H9 (cell line): Measurements from ENCODE around the gene IL11RA. TPM values are rescaled to one million over a fixed set of nuclear protein-coding genes. Genes with fewer than 3 reads are reported as not detected.

Source experiments
- DNase-seq: peaks from one replicate; pipeline ENCODE4 v3.0.0-alpha.2; 2017
- H2AFZ ChIP-seq: one replicate; pipeline ENCODE4 v1.6.1; 2013; ENCODE audit warnings: mild to moderate bottlenecking, low read length, control low read depth, moderate library complexity
- H2AK5ac ChIP-seq: 2 replicates; pipeline ENCODE4 v1.6.1; 2013; ENCODE audit warnings: low read length, control low read depth, mixed read lengths; ENCODE audit not compliant: insufficient read length
- H2BK120ac ChIP-seq: one replicate; pipeline ENCODE4 v1.6.1; 2013; ENCODE audit warnings: low read depth, mild to moderate bottlenecking, low read length, control low read depth, inconsistent platforms; ENCODE audit not compliant: poor library complexity, severe bottlenecking
- H2BK12ac ChIP-seq: 2 replicates; pipeline ENCODE4 v1.6.1; 2013; ENCODE audit warnings: low read length, control low read depth, mixed read lengths, low read depth; ENCODE audit not compliant: insufficient read length
- H2BK15ac ChIP-seq: 2 replicates; pipeline ENCODE4 v1.6.1; 2013; ENCODE audit warnings: low read depth, low read length, control low read depth
- H2BK20ac ChIP-seq: one replicate; pipeline ENCODE4 v1.6.1; 2013; ENCODE audit warnings: low read depth, mild to moderate bottlenecking, low read length, control low read depth, inconsistent platforms; ENCODE audit not compliant: poor library complexity, severe bottlenecking
- H2BK5ac ChIP-seq: 2 replicates; pipeline ENCODE4 v1.6.1; 2013; ENCODE audit warnings: low read length, control low read depth, mixed read lengths; ENCODE audit not compliant: insufficient read length
- H3K14ac ChIP-seq: 2 replicates; pipeline ENCODE4 v1.6.1; 2013; ENCODE audit warnings: low read length, control low read depth; ENCODE audit not compliant: insufficient read depth
- H3K18ac ChIP-seq: 2 replicates; pipeline ENCODE4 v1.6.1; 2013; ENCODE audit warnings: low read depth, mild to moderate bottlenecking, mixed read lengths, low read length, control low read depth; ENCODE audit not compliant: insufficient read length
- H3K23ac ChIP-seq: 2 replicates; pipeline ENCODE4 v1.6.1; 2013; ENCODE audit warnings: low read length, control low read depth, mixed read lengths, low read depth; ENCODE audit not compliant: insufficient read length
- H3K23me2 ChIP-seq: 2 replicates; pipeline ENCODE4 v1.6.1; 2013; ENCODE audit warnings: low read depth, mild to moderate bottlenecking, mixed read lengths, low read length, control low read depth; ENCODE audit not compliant: insufficient read length, poor library complexity, severe bottlenecking
- H3K27ac ChIP-seq: 2 replicates; pipeline ENCODE4 v1.5.1; 2013; ENCODE audit warnings: low read length, control low read depth, mixed read lengths, low read depth; ENCODE audit not compliant: insufficient read length
- H3K27me3 ChIP-seq: 2 replicates; pipeline ENCODE4 v1.6.1; 2013; ENCODE audit warnings: low read length, control low read depth, inconsistent platforms; ENCODE audit not compliant: insufficient read depth
- H3K4ac ChIP-seq: 2 replicates; pipeline ENCODE4 v1.6.1; 2013; ENCODE audit warnings: low read depth, mild to moderate bottlenecking, control low read depth, inconsistent platforms, low read length, moderate library complexity
- H3K4me1 ChIP-seq: 2 replicates; pipeline ENCODE4 v1.6.1; 2013; ENCODE audit warnings: low read length, control low read depth, inconsistent platforms; ENCODE audit not compliant: insufficient read depth
- H3K4me2 ChIP-seq: 2 replicates; pipeline ENCODE4 v1.6.1; 2013; ENCODE audit warnings: low read length, control low read depth, mixed read lengths; ENCODE audit not compliant: insufficient read length, insufficient read depth
- H3K56ac ChIP-seq: 2 replicates; pipeline ENCODE4 v1.6.1; 2013; ENCODE audit warnings: low read depth, mild to moderate bottlenecking, mixed read lengths, low read length, control low read depth; ENCODE audit not compliant: insufficient read length
- H3K79me1 ChIP-seq: 2 replicates; pipeline ENCODE4 v1.6.1; 2013; ENCODE audit warnings: low read depth, mild to moderate bottlenecking, moderate library complexity, low read length, control low read depth, inconsistent platforms; ENCODE audit not compliant: insufficient read depth, poor library complexity, severe bottlenecking
- H3K79me2 ChIP-seq: 2 replicates; pipeline ENCODE4 v1.6.1; 2013; ENCODE audit warnings: low read length, control low read depth, inconsistent platforms; ENCODE audit not compliant: insufficient read depth
- H3K9ac ChIP-seq: 2 replicates; pipeline ENCODE4 v1.6.1; 2013; ENCODE audit warnings: low read length, control low read depth, mixed read lengths; ENCODE audit not compliant: insufficient read length; ENCODE audit errors: extremely low read depth
- H3K9me3 ChIP-seq: one replicate; pipeline ENCODE4 v1.6.1; 2013; ENCODE audit warnings: low read depth, low read length, inconsistent platforms; ENCODE audit not compliant: control insufficient read depth
- H3T11ph ChIP-seq: one replicate; pipeline ENCODE4 v1.6.1; 2013; ENCODE audit warnings: mild to moderate bottlenecking, low read length, control low read depth, inconsistent platforms
- H4K20me1 ChIP-seq: one replicate; pipeline ENCODE4 v1.6.1; 2013; ENCODE audit not compliant: control insufficient read depth, insufficient read length, insufficient read depth
- H4K5ac ChIP-seq: 2 replicates; pipeline ENCODE4 v1.6.1; 2013; ENCODE audit warnings: low read depth, mild to moderate bottlenecking, mixed read lengths, low read length, control low read depth; ENCODE audit not compliant: insufficient read length
- H4K8ac ChIP-seq: replicated peaks from 2 replicates; pipeline ENCODE4 v1.6.1; 2013; ENCODE audit warnings: low read length, control low read depth, mixed read lengths, low read depth; ENCODE audit not compliant: insufficient read length
- H4K91ac ChIP-seq: 2 replicates; pipeline ENCODE4 v1.6.1; 2013; ENCODE audit warnings: low read depth, mild to moderate bottlenecking, moderate library complexity, mixed read lengths, low read length, control low read depth; ENCODE audit not compliant: insufficient read length
- H3K27ac Mint-ChIP-seq, 3 experiments: 2 replicates in 2 of 3; 3 replicates in 1 of 3; pipeline ENCODE4 v1.8.0; 2020 to 2021; ENCODE audit warnings: mixed read lengths in 3 of 3, mild to moderate bottlenecking in 1 of 3, moderate library complexity in 1 of 3
- H3K27me3 Mint-ChIP-seq: 2 replicates; pipeline ENCODE4 v1.8.0; 2021; ENCODE audit warnings: low read depth, mild to moderate bottlenecking, moderate library complexity, mixed read lengths
- H3K36me3 Mint-ChIP-seq, 3 experiments: 2 replicates in 2 of 3; 3 replicates in 1 of 3; pipeline ENCODE4 v1.8.0; 2020 to 2021; ENCODE audit warnings: low read depth in 3 of 3, mixed read lengths in 3 of 3; ENCODE audit not compliant: insufficient read depth in 1 of 3
- H3K4me1 Mint-ChIP-seq, 2 experiments: 2 replicates each; pipeline ENCODE4 v1.8.0; 2020; ENCODE audit warnings: mixed read lengths in 2 of 2
- H3K4me3 Mint-ChIP-seq, 2 experiments: 2 replicates in 1 of 2; 3 replicates in 1 of 2; pipeline ENCODE4 v1.8.0; 2020 to 2021; ENCODE audit warnings: mild to moderate bottlenecking in 2 of 2, mixed read lengths in 2 of 2, moderate library complexity in 1 of 2
- H3K9me3 Mint-ChIP-seq, 2 experiments: 2 replicates in 1 of 2; 3 replicates in 1 of 2; pipeline ENCODE4 v1.8.0; 2020; ENCODE audit warnings: mild to moderate bottlenecking in 2 of 2, mixed read lengths in 2 of 2, moderate library complexity in 1 of 2
- CTCF ChIP-seq: fragments of 200-600 bp; sonication (generic); conservative IDR thresholded peaks from 3 replicates; pipeline ENCODE4 v1.8.0; 2021; ENCODE audit warnings: antibody characterized with exemption, mild to moderate bottlenecking
- WGBS: extraction: QIAGEN DNeasy Blood & Tissue Kit; methylation state at CpG from one replicate; pipeline ENCODE4 v1.1.7; 2013; ENCODE audit warnings: missing lambda C conversion rate, low lambda C conversion rate, mixed read lengths; ENCODE audit not compliant: insufficient read length; ENCODE audit errors: extremely low coverage; 5-methylcytosine and 5-hydroxymethylcytosine counted together
- total RNA-seq: library from RNA; stranded (reverse); gene quantifications from 2 replicates; pipeline ENCODE4 v1.2.1, GENCODE V29; 2021

The IL11RA gene
- total RNA-seq, 1 experiment from 2014 or later, result 8.7 TPM

- Histone ChIP-seq H2BK5ac (no peak overlapping the region), H3K23me2 (no peaks in the 10 kb centered on the region), H2AFZ (no peak overlapping the region), H3K4me1 (no peaks in the 10 kb centered on the region), H2AK5ac (no peak overlapping the region), H2BK15ac (no peak overlapping the region), H3K4ac (no peak overlapping the region), H2BK120ac (no peak overlapping the region), H3K56ac (no peak overlapping the region), H3T11ph (no peak overlapping the region), H4K8ac (no peak overlapping the region), H3K9me3 (no peaks in the 10 kb centered on the region), H3K79me2 (no peaks in the 10 kb centered on the region), H3K23ac (no peak overlapping the region), H3K4me2 (no peak overlapping the region), H3K27ac (no peak overlapping the region), H3K18ac (no peak overlapping the region), H3K9ac (no peak overlapping the region), H3K14ac (no peak overlapping the region), H3K79me1 (no peaks in the 10 kb centered on the region), H3K27me3 (no peaks in the 10 kb centered on the region), H2BK20ac (no peak overlapping the region), H4K91ac (no peak overlapping the region), H4K20me1 (no peaks in the 10 kb centered on the region), H2BK12ac (no peak overlapping the region), H4K5ac (no peak overlapping the region)
- no peak for TF ChIP-seq CTCF
- no peaks in the 10 kb centered on the region for H3K27me3 Mint-ChIP-seq
- DNase-seq, result no peak
- H3K4me1 Mint-ChIP-seq, result peaks cover 7% of the 10 kb centered on the region in 2 experiments
- H3K27ac Mint-ChIP-seq, result no peak overlapping the region; a peak in 1 of 7 replicates
- WGBS, result no CpG with 5 or more reads among the region's 2 CpGs
- no peaks in the 10 kb centered on the region; a peak in 1 of 5 replicates for H3K9me3 Mint-ChIP-seq
- no peaks in the 10 kb centered on the region; a peak in 1 of 7 replicates for H3K36me3 Mint-ChIP-seq
- H3K4me3 Mint-ChIP-seq, result no peak overlapping the region
These were observed 23.9 kb downstream of the IL11RA start for GRCh38 chr9:34675869-34676268.
